ENCODE data around the gene GCH1.

The GCH1 gene, protein sequence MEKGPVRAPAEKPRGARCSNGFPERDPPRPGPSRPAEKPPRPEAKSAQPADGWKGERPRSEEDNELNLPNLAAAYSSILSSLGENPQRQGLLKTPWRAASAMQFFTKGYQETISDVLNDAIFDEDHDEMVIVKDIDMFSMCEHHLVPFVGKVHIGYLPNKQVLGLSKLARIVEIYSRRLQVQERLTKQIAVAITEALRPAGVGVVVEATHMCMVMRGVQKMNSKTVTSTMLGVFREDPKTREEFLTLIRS

DNA sequence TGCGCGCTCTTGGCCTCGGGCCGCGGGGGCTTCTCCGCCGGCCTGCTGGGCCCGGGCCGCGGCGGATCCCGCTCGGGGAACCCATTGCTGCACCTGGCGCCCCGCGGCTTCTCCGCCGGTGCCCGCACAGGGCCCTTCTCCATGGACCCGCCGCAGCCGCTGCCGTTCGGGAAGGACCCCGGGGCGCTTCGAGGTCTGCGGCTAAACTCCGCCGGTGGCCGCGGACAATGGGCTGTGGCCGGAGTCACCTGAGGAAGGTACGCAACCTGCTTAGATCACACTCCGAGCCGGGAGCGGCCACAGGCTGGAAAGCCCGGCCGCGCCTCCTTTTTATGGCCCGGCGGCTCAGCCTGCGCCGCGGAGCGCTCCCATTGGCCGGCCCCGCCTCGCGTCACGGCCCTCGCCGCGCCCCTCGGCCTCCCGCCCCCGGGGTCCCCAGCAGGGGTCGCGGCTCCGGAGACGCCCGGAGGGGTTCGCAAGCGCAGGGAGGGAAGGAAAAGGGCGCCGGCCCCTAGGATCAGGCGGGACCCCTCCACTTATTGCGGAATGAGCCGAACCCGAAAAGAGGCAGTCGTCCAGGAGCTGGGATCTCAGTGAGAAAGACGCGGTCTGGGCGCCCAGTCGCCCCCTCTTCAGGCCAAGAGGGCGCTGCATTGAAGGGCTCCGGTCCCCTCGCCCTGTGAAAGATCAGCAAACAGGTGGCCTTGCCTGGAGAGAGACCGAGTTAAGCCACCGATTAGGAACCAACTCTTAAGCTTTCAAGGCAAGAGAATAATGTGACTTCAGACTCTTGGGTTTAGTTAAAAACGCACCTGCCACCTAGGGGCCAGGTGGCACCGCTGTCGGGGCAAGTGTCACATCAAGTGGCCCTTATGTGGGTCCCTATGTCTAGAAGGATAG lies at the start of gene GCH1:
TSS of gene GCH1 (minus strand) at position 306 of the 900 bp plus-strand sequence. CDS start at position 143, 163 bp downstream.
- H3K4me3 ChIP-seq (ENCODE audit: low read depth, low read length): peak within 1 kb of the TSS; percentile 68
- ChIA-PET CTCF (interaction anchor here (1.0 to 2.0 kb wide), 7 partner anchors 12 to 400 kb away, joined by 3 to 5 read pairs (median 4); no protein-coding TSS in a partner anchor), POLR2A (interaction anchor here (0.6 kb wide), 1 partner anchor 15 kb away, joined by 3 read pairs; no protein-coding TSS in a partner anchor)
- no peak for DNase-seq (ENCODE audit: low read depth, low spot score)
- TF ChIP-seq, protein P1, sequence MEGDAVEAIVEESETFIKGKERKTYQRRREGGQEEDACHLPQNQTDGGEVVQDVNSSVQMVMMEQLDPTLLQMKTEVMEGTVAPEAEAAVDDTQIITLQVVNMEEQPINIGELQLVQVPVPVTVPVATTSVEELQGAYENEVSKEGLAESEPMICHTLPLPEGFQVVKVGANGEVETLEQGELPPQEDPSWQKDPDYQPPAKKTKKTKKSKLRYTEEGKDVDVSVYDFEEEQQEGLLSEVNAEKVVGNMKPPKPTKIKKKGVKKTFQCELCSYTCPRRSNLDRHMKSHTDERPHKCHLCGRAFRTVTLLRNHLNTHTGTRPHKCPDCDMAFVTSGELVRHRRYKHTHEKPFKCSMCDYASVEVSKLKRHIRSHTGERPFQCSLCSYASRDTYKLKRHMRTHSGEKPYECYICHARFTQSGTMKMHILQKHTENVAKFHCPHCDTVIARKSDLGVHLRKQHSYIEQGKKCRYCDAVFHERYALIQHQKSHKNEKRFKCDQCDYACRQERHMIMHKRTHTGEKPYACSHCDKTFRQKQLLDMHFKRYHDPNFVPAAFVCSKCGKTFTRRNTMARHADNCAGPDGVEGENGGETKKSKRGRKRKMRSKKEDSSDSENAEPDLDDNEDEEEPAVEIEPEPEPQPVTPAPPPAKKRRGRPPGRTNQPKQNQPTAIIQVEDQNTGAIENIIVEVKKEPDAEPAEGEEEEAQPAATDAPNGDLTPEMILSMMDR (IDR thresholded peaks at IDR 0.05; ENCODE audit: insufficient read depth, low read length, missing control alignments): peak; percentile 24

DNA sequence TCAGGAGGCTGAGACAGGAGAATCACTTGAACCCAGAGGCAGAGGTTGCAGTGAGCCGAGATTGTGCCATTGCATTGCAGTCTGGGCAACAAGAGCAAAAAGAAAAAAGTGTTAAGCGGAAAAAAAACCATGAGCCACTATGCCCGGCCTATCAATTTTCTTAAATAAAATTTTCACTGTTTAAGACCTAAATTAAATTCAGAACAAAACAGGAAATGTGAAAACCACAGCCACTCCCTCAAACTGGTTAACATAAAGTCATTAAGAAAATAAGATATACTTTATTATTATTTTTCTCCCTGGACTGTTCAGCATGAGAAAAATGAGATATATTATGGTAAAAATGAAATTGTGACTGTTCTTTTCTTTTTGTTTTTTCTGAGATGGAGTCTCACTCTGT lies 44.6 kb upstream of the GCH1 start:
- POLR2A ChIA-PET: no interaction called here
- TF ChIP-seq, protein P1 (IDR thresholded peaks at IDR 0.05; ENCODE audit: insufficient read depth, low read length, missing control alignments): no peak
- DNase-seq (ENCODE audit: low read depth, low spot score): no peak
- H3K4me3 ChIP-seq (ENCODE audit: low read depth, low read length): no peak overlapping the region
- CTCF ChIA-PET: no interaction called here

DNA sequence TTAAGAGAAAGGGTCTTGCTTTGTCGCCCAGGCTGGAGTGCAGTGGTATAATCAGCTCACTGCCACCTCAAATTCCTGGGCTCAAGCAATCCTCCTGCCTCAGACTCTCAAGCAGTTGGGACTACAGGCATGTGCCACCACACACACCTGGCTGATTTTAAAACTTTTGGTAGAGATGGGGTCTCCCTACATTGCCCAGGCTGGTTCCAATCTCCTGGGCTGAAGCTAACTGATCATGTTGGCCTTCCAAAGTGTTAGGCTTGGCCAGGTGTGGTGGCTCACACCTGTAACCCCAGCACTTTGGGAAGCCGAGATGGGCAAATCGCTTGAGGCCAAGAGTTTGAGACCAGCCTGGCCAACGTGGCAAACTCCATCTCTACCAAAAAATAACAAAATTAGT lies 43.9 kb upstream of the GCH1 start:
- H3K4me3 ChIP-seq (ENCODE audit: low read depth, low read length): no peak overlapping the region
- CTCF ChIA-PET: interaction anchor here (1.0 kb wide), 1 partner anchor 34 kb away, joined by 3 read pairs; no protein-coding TSS in a partner anchor
- POLR2A ChIA-PET: no interaction called here
- no peak for DNase-seq (ENCODE audit: low read depth, low spot score)
- TF ChIP-seq, protein P1 (IDR thresholded peaks at IDR 0.05; ENCODE audit: insufficient read depth, low read length, missing control alignments): no peak

DNA sequence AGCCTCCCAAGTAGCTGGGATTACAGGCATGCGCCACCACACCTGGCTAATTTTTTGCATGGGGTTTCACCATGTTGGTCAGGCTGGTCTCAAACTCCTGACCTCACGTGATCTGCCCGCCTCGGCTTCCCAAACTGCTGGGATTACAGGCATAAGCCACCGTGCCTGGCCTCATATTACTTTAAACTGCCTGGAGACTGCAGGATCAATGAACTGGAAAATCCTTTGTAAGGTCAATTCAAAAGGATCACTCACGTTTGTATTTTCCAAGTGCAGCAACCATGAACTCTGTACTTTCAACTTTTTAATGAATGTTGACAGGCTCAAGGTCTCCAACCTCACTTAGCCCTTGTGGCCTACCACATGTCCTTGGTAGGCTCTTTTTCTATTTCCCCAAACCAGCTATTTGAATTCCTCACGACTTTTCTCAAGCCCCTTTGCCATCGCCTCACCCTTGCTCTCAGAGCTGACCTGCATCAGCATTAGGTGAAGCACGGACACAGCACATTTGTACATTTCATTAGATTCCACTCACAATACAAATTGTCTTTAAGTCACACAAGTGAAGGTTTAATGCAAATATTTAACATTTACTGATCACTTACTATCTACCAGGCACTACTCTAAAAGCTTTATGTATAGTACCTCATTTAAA lies 42.2 kb upstream of the GCH1 start:
- ChIA-PET POLR2A (interaction anchor here (0.6 kb wide), 1 partner anchor 127 kb away, joined by 10 read pairs; no protein-coding TSS in a partner anchor), CTCF (interaction anchor here (1.1 kb wide), 1 partner anchor 9 kb away, joined by 5 read pairs; no protein-coding TSS in a partner anchor)
- no peak for DNase-seq (ENCODE audit: low read depth, low spot score)
- H3K4me3 ChIP-seq (ENCODE audit: low read depth, low read length): no peak overlapping the region
- TF ChIP-seq, protein P1 (IDR thresholded peaks at IDR 0.05; ENCODE audit: insufficient read depth, low read length, missing control alignments): no peak

DNA sequence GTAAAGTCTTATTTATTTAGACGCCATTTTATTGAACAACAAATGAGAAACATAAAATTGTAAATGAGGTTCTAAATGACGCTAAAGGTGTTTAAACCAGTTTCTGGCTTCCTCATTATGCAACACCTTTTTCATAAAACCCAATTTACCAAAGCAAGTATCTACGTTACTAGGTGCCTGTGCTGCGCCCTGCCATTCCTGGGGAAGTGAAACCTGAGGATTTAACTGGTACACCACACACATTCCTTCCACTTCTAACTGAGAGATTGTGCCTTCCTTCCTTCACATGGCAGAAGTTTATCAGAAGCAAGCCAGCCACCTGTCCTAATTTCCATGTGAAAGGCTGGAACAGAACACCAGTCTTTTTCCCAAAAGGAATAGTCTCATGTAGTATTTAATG lies 40.3 kb upstream of the GCH1 start:
- no peak for DNase-seq (ENCODE audit: low read depth, low spot score)
- ChIA-PET POLR2A (no interaction called here), CTCF (no interaction called here)
- TF ChIP-seq, protein P1 (IDR thresholded peaks at IDR 0.05; ENCODE audit: insufficient read depth, low read length, missing control alignments): no peak
- H3K4me3 ChIP-seq (ENCODE audit: low read depth, low read length): no peak overlapping the region

All from AG04449 (cell line).